HepG2 (cell line): ENCODE data around the gene MMP28. TPM values are rescaled to one million over a fixed set of nuclear protein-coding genes. Genes with fewer than 3 reads are reported as not detected.
A peak's percentile ranks its signal among the peaks of the same experiment; 100 is the strongest.

ENCODE experiments used
- FOXA1 ChIP-seq, 2 experiments: fragments of 450-650 bp in 1 of 2; sonication (generic) in 1 of 2; formaldehyde crosslinking in 1 of 2; IDR thresholded peaks; 2 replicates each; pipeline versions ENCODE4 v1.4.0 to v1.6.1; 2016 to 2020; ENCODE audit warnings: missing genetic modification reagents in 1 of 2
- GATA4 ChIP-seq: sonication (generic); IDR thresholded peaks from 2 replicates; pipeline ENCODE4 v1.6.1; 2016; ENCODE audit warnings: antibody characterized with exemption, low read depth, borderline replicate concordance
- HNF1B ChIP-seq: sonication (generic); formaldehyde crosslinking; IDR thresholded peaks from 2 replicates; pipeline ENCODE4 v1.5.1; 2020; ENCODE audit warnings: mild to moderate bottlenecking, moderate library complexity, missing genetic modification reagents
- HOXA9 ChIP-seq: sonication (generic); formaldehyde crosslinking; IDR thresholded peaks from 2 replicates; pipeline ENCODE4 v1.8.1; 2022; ENCODE audit warnings: missing genetic modification reagents, mild to moderate bottlenecking, moderate library complexity, borderline replicate concordance
- POGK ChIP-seq: sonication (generic); formaldehyde crosslinking; conservative IDR thresholded peaks from 2 replicates; pipeline ENCODE4 v1.8.0; 2022; ENCODE audit warnings: mild to moderate bottlenecking, moderate library complexity, missing genetic modification reagents
- ZBTB37 ChIP-seq: sonication (generic); formaldehyde crosslinking; IDR thresholded peaks from 2 replicates; pipeline ENCODE4 v1.4.0; 2020; ENCODE audit warnings: mild to moderate bottlenecking, missing genetic modification reagents
- ZNF280D ChIP-seq: sonication (generic); formaldehyde crosslinking; IDR thresholded peaks from 2 replicates; pipeline ENCODE4 v1.5.1; 2020; ENCODE audit warnings: mild to moderate bottlenecking, missing genetic modification reagents
- ZNF281 ChIP-seq: sonication (generic); formaldehyde crosslinking; IDR thresholded peaks from 2 replicates; pipeline ENCODE4 v1.4.0; 2020; ENCODE audit warnings: missing genetic modification reagents, borderline replicate concordance
- ZNF446 ChIP-seq: sonication (generic); formaldehyde crosslinking; IDR thresholded peaks from 2 replicates; pipeline ENCODE4 v1.5.0; 2020; ENCODE audit warnings: mild to moderate bottlenecking, missing genetic modification reagents
- ZNF503 ChIP-seq: sonication (generic); formaldehyde crosslinking; IDR thresholded peaks from 2 replicates; pipeline ENCODE4 v1.4.0; 2020; ENCODE audit warnings: missing genetic modification reagents
- ZNF530 ChIP-seq: sonication (generic); formaldehyde crosslinking; IDR thresholded peaks from 2 replicates; pipeline ENCODE4 v1.5.0; 2020; ENCODE audit warnings: low read depth, mild to moderate bottlenecking, missing genetic modification reagents
- ZNF589 ChIP-seq: sonication (generic); formaldehyde crosslinking; conservative IDR thresholded peaks from 2 replicates; pipeline ENCODE4 v1.8.0; 2022; ENCODE audit warnings: mild to moderate bottlenecking, moderate library complexity, missing genetic modification reagents
- polyA plus RNA-seq, 8 experiments: library from polyadenylated mRNA; depleted of rRNA in 3 of 8; stranded (reverse) in 7 of 8; unstranded in 1 of 8; fragments of >200 nt; fragmentation: Illumina TruSeq in 4 of 8; extraction: Trizol in 4 of 8; gene quantifications; 2 replicates each; pipeline versions ENCODE4 v1.2.1 to v1.2.3, GENCODE V29; 2011 to 2016; ENCODE audit warnings: low read depth in 4 of 8, missing spikeins in 1 of 8, mixed read lengths in 1 of 8; ENCODE audit not compliant: insufficient read depth in 1 of 8
- total RNA-seq, 5 experiments: library from RNA; depleted of rRNA; stranded (reverse); fragments of >200 nt; fragmentation: Illumina TruSeq; extraction: Trizol; gene quantifications; 2 replicates each; pipeline ENCODE4 v1.2.3, GENCODE V29; 2016; ENCODE audit warnings: low read depth in 1 of 5

MMP28 gene
- total and polyA plus RNA-seq, 2 of the 13 experiments (the other 11 are each of a cell fraction or from before 2014, with no cell fraction given), result not detected

GRCh38 chr17:35764123-35764991, 31.1 kb downstream of the MMP28 start (continued):
- TF ChIP-seq ZNF280D (CRISPR knock-in tag) (no peak), POGK (CRISPR knock-in tag) (peak; percentile 88), GATA4 (no peak), ZNF446 (peak; percentile 87), ZNF530 (no peak), ZBTB37 (CRISPR knock-in tag) (no peak), FOXA1 (IDR thresholded peaks at IDR 0.05) (no peak), FOXA1 (CRISPR knock-in tag; IDR thresholded peaks at IDR 0.05) (peak; percentile 62), HOXA9 (CRISPR knock-in tag) (no peak), ZNF503 (0 out of 2 replicates have a peak, but pooled peaks have one; percentile 41), ZNF281 (CRISPR knock-in tag) (0 out of 2 replicates have a peak, but pooled peaks have one; percentile 11), HNF1B (CRISPR knock-in tag) (0 out of 2 replicates have a peak, but pooled peaks have one; percentile 24), ZNF589 (peak; percentile 50; the same call in 1 of the 2 replicates)
